KMS-11 (cell line): ENCODE results near the gene SLC25A39.
"Not testable (repeated sequence)": the region's sequence is repeated elsewhere in the genome, so short reads cannot be mapped to it uniquely, and the experiment has no call there.

Experiments used
- H2AFZ ChIP-seq: fragments of 200-600 bp; sonication (generic); 2 replicates; pipeline ENCODE4 v1.6.1; 2016; ENCODE audit warnings: antibody characterized with exemption, mixed run types, low read depth
- H3K27ac ChIP-seq: fragments of 200-600 bp; sonication (generic); 2 replicates; pipeline ENCODE4 v1.6.1; 2016; ENCODE audit warnings: mild to moderate bottlenecking, mixed run types
- H3K27me3 ChIP-seq: fragments of 200-600 bp; sonication (generic); 2 replicates; pipeline ENCODE4 v1.6.1; 2017; ENCODE audit warnings: mild to moderate bottlenecking, low read depth, mixed run types, moderate library complexity; ENCODE audit not compliant: insufficient read depth
- H3K36me3 ChIP-seq: fragments of 200-600 bp; sonication (generic); 2 replicates; pipeline ENCODE4 v1.6.1; 2017; ENCODE audit warnings: mild to moderate bottlenecking, mixed run types; ENCODE audit not compliant: insufficient read depth
- H3K4me1 ChIP-seq: fragments of 200-600 bp; sonication (generic); 2 replicates; pipeline ENCODE4 v1.6.1; 2016; ENCODE audit warnings: mild to moderate bottlenecking, low read depth, mixed run types; ENCODE audit not compliant: poor library complexity, severe bottlenecking
- H3K4me2 ChIP-seq: fragments of 200-600 bp; sonication (generic); 2 replicates; pipeline ENCODE4 v1.7.0; 2016; ENCODE audit warnings: mild to moderate bottlenecking, mixed run types
- H3K4me3 ChIP-seq: fragments of 200-600 bp; sonication (generic); IDR thresholded peaks from 2 replicates; pipeline ENCODE4 v1.6.1; 2017; ENCODE audit warnings: low read depth, low read length, mixed read lengths; ENCODE audit not compliant: insufficient read depth
- H3K79me2 ChIP-seq: fragments of 200-600 bp; sonication (generic); 2 replicates; pipeline ENCODE4 v1.6.1; 2016; ENCODE audit warnings: low read depth, mixed run types; ENCODE audit not compliant: insufficient read depth
- H3K9ac ChIP-seq: fragments of 200-600 bp; sonication (generic); 2 replicates; pipeline ENCODE4 v1.6.1; 2016; ENCODE audit warnings: mild to moderate bottlenecking, mixed run types
- H4K20me1 ChIP-seq: fragments of 200-600 bp; sonication (generic); 2 replicates; pipeline ENCODE4 v1.6.1; 2016; ENCODE audit warnings: mild to moderate bottlenecking, mixed run types; ENCODE audit not compliant: insufficient read depth
- CTCF ChIP-seq: fragments of 200-600 bp; sonication (generic); conservative IDR thresholded peaks from 2 replicates; pipeline ENCODE4 v1.6.1; 2017; ENCODE audit warnings: low read depth, mild to moderate bottlenecking, antibody characterized with exemption, low read length, moderate library complexity, mixed read lengths

SLC25A39 gene, protein sequence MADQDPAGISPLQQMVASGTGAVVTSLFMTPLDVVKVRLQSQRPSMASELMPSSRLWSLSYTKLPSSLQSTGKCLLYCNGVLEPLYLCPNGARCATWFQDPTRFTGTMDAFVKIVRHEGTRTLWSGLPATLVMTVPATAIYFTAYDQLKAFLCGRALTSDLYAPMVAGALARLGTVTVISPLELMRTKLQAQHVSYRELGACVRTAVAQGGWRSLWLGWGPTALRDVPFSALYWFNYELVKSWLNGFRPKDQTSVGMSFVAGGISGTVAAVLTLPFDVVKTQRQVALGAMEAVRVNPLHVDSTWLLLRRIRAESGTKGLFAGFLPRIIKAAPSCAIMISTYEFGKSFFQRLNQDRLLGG

DNA sequence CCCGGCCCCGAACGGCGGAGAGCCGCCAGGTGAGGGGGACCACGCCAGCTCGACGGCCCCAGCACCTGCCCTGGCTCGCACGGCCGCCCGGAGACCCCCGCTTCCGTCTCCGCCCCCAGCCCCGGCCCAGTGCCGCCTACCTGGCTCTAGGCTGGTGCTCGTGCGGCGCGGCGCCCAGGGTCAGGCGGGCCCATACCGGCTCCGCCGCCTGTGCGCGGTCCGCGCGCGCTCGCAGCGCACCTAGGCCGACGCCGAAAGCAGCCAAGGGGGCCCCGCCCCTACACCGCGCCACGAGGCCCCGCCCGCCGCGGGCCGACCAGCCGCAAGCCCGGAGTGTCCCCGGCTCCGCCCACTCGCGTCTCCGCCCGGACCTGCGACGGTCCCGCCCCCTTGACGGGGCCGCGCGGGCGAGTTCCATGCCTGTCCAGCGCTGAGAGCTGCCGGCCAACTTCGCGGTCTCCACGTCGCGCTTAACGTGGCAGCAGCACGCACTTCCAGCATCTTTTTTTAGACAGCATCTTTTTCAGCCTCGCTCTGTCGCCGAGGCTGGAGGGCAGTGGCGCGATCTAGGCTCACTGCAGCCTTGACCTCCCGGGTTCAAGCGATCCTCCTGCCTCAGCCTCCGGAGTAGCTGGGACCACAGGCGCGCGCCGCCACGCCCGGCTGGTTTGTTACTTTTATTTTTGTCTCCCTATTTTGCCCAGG, at the start of gene SLC25A39:
Gene SLC25A39 (minus strand): TSS at position 253 of the 705 bp plus-strand sequence. CDS start 1,261 bp downstream, outside the sequence.
- Histone ChIP-seq H3K4me1 (peaks cover 19% of the 10 kb centered on the region), H3K4me2 (peak within 1 kb of the TSS; percentile 95), H2AFZ (peak within 1 kb of the TSS; percentile 75)

GRCh38 chr17:44372036-44372435, 47.4 kb upstream of the SLC25A39 start:
- H2AFZ ChIP-seq: no peak overlapping the region

More for the DNA sequence above, at the start of gene SLC25A39:
- H3K9ac ChIP-seq: peak within 1 kb of the TSS; percentile 85
- peak within 1 kb of the TSS; percentile 92 for H3K27ac ChIP-seq
- H3K36me3 ChIP-seq: peaks cover 4% of the 10 kb centered on the region; the same call in 1 of the 2 replicates
- no peak for TF ChIP-seq CTCF
- H3K4me3 ChIP-seq: no peak within 1 kb of the TSS
- H3K79me2 ChIP-seq: peaks cover 19% of the 10 kb centered on the region
- H4K20me1 ChIP-seq: no peaks in the 10 kb centered on the region
- H3K27me3 ChIP-seq: no peaks in the 10 kb centered on the region

DNA sequence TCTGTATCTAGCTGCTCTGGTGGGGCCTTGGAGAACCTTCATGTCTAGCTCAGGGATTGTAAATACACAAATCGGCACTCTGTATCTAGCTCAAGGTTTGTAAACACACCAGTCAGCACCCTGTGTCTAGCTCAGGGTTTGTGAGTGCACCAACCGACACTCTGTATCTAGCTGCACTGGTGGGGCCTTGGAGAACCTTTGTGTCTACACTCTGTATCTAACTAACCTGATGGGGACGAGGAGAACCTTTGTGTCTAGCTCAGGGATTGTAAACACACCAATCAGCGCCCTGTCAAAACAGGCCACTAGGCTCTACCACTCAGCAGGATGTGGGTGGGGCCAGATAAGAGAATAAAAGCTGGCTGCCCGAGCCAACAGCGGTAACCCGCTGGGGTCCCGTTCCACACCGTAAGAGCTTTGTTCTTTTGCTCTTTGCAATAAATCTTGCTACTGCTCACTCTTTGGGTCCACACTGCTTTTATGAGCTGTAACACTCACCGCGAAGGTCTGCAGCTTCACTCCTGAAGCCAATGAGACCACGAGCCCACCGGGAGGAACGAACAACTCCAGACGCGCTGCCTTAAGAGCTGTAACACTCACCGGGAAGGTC, 44.9 kb upstream of the SLC25A39 start:
- not testable (repeated sequence) for H3K4me1 ChIP-seq

More at GRCh38 chr17:44372036-44372435, 47.4 kb upstream of the SLC25A39 start:
- H3K79me2 ChIP-seq: no peaks in the 10 kb centered on the region
- H3K4me1 ChIP-seq: no peaks in the 10 kb centered on the region
- H3K9ac ChIP-seq: no peak overlapping the region
- peaks cover 11% of the 10 kb centered on the region; the same call in 1 of the 2 replicates for H3K27me3 ChIP-seq
- no peaks in the 10 kb centered on the region for H4K20me1 ChIP-seq
- H3K4me2 ChIP-seq: no peak overlapping the region
- H3K36me3 ChIP-seq: no peaks in the 10 kb centered on the region
- TF ChIP-seq CTCF: no peak
- H3K27ac ChIP-seq: no peak overlapping the region
- no peak overlapping the region for H3K4me3 ChIP-seq

DNA sequence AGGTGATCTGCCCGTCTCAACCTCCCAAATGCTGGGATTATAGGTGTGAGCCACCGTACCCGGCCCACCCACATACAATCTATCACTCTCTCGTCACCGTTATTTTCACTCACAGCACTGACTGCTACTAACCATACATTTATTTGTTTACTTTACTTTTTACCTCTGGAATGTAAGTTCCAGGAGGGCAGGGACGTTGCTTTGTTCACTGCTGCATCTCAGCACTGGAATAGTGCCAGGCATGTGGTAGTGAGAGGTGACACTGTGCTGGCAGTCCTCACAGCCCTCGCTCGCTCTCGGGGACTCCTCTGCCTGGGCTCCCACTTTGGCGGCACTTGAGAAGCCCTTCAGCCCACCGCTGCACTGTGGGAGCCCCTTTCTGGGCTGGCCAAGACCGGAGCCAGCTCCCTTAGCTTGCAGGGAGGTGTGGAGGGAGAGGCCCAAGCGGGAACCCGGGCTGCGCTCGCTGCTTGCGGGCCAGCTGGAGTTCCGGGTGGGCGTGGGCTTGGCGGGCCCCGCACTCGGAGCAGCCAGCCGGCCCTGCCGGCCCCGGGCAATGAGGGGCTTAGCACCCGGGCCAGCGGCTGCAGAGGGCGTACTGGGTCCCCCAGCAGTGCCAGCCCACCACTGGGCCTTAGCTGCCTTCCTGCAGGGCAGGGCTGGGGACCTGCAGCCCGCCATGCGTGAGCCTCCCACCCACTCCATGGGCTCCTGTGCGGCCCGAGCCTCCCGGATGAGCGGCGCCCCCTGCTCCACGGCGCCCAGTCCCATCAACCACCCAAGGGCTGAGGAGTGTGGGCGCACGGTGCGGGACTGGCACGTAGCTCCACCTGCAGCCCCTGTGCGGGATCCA, 44.0 kb upstream of the SLC25A39 start:
- H3K4me3 ChIP-seq, H3K9ac ChIP-seq, H3K4me2 ChIP-seq, H3K36me3 ChIP-seq, H3K27ac ChIP-seq, H4K20me1 ChIP-seq, H2AFZ ChIP-seq, H3K4me1 ChIP-seq, H3K79me2 ChIP-seq: not testable (repeated sequence)
- H3K27me3 ChIP-seq: peaks cover 39% of the 10 kb centered on the region

More for the DNA sequence above, 44.9 kb upstream of the SLC25A39 start:
- not testable (repeated sequence) for H3K36me3 ChIP-seq, H3K9ac ChIP-seq, H3K4me3 ChIP-seq, H3K4me2 ChIP-seq, H3K79me2 ChIP-seq, H4K20me1 ChIP-seq, H3K27ac ChIP-seq, H2AFZ ChIP-seq
- peaks cover 35% of the 10 kb centered on the region for H3K27me3 ChIP-seq
